ENCODE measurements around the gene TWIST2. TPM values are rescaled to one million over a fixed set of nuclear protein-coding genes. Genes with fewer than 3 reads are reported as not detected.
A peak's percentile ranks its signal among the peaks of the same experiment; 100 is the strongest.

The TWIST2 gene
- total RNA-seq, 1 donor from 2014 or later = 2.7 TPM

- Histone ChIP-seq H3K27ac (replicated peaks) (no peak overlapping the region), H3K9me3 (replicated peaks) (no peaks in the 10 kb centered on the region), H3K27me3 (ENCODE audit: low read depth) (peaks cover 9% of the 10 kb centered on the region), H3K4me3 (no peak overlapping the region), H3K4me1 (peaks cover 4% of the 10 kb centered on the region), H3K36me3 (no peaks in the 10 kb centered on the region)
- intact Hi-C loops (cut with micrococcal nuclease) = no loop called here
- TF ChIP-seq CTCF (IDR thresholded peaks at IDR 0.05; ENCODE audit: borderline replicate concordance) = no peak
- DNase-seq = no peak
Measured at GRCh38 chr2:238907717-238908173, 59.9 kb downstream of the TWIST2 start.

GRCh38 chr2:238908960-238909951, 61.4 kb downstream of the TWIST2 start:
- intact Hi-C loops (cut with micrococcal nuclease) = no loop called here
- TF ChIP-seq CTCF (IDR thresholded peaks at IDR 0.05; ENCODE audit: borderline replicate concordance) = no peak
- no peaks in the 10 kb centered on the region for H3K36me3 ChIP-seq
- peaks cover 9% of the 10 kb centered on the region for H3K27me3 ChIP-seq (ENCODE audit: low read depth)
- no peaks in the 10 kb centered on the region for H3K9me3 ChIP-seq (replicated peaks)
- peak overlapping the region; percentile 33 for H3K27ac ChIP-seq (replicated peaks)
- H3K4me1 ChIP-seq = peaks cover 4% of the 10 kb centered on the region
- H3K4me3 ChIP-seq = no peak overlapping the region
- DNase-seq = no peak

- no peak for TF ChIP-seq CTCF (IDR thresholded peaks at IDR 0.05; ENCODE audit: borderline replicate concordance)
- intact Hi-C loops (cut with micrococcal nuclease) = no loop called here
- Histone ChIP-seq H3K27ac (replicated peaks) (no peak overlapping the region), H3K27me3 (ENCODE audit: low read depth) (peaks cover 15% of the 10 kb centered on the region), H3K4me1 (peaks cover 4% of the 10 kb centered on the region), H3K9me3 (replicated peaks) (peaks cover 8% of the 10 kb centered on the region), H3K4me3 (no peak overlapping the region), H3K36me3 (no peaks in the 10 kb centered on the region)
- no peak for DNase-seq
Measured at GRCh38 chr2:238910751-238911351, 63.0 kb downstream of the TWIST2 start.

GRCh38 chr2:238911376-238912227, 63.7 kb downstream of the TWIST2 start:
- DNase-seq = no peak
- intact Hi-C loops (cut with micrococcal nuclease) = no loop called here
- H3K4me1 ChIP-seq = peaks cover 4% of the 10 kb centered on the region
- no peak overlapping the region for H3K4me3 ChIP-seq
- TF ChIP-seq CTCF (IDR thresholded peaks at IDR 0.05; ENCODE audit: borderline replicate concordance) = no peak
- no peaks in the 10 kb centered on the region for H3K36me3 ChIP-seq
- H3K27me3 ChIP-seq (ENCODE audit: low read depth) = peaks cover 17% of the 10 kb centered on the region
- H3K9me3 ChIP-seq (replicated peaks) = peaks cover 8% of the 10 kb centered on the region
- H3K27ac ChIP-seq (replicated peaks) = no peak overlapping the region
